Stimulated activated memory B cell treated with anti-CD40 and anti-IgM and Interleukin-4, amounts not matched to agents 10 μg/mL and 1 μg/mL and 100 μg/mL, for 72 hours (primary cell): Measurements from ENCODE around the gene CST8.
A peak's percentile ranks its signal among the peaks of the same experiment; 100 is the strongest.

Experiments
- ATAC-seq: fragments of 150-1000 bp; cut with Tn5 transposase; 2 replicates; pipeline ENCODE4 v1.10.0; 2021
- H3K27ac Mint-ChIP-seq: one replicate; pipeline ENCODE4 v1.8.0; 2022; ENCODE audit warnings: mild to moderate bottlenecking, mixed read lengths
- H3K27me3 Mint-ChIP-seq: one replicate; pipeline ENCODE4 v1.8.0; 2022; ENCODE audit warnings: mixed read lengths
- H3K36me3 Mint-ChIP-seq: one replicate; pipeline ENCODE4 v1.8.0; 2022; ENCODE audit warnings: mixed read lengths
- H3K4me1 Mint-ChIP-seq: one replicate; pipeline ENCODE4 v1.8.0; 2022; ENCODE audit warnings: mixed read lengths
- H3K4me3 Mint-ChIP-seq: one replicate; pipeline ENCODE4 v1.8.0; 2022; ENCODE audit warnings: mild to moderate bottlenecking, moderate library complexity, mixed read lengths
- H3K9me3 Mint-ChIP-seq: one replicate; pipeline ENCODE4 v1.8.0; 2022; ENCODE audit warnings: mixed read lengths

The CST8 gene

DNA sequence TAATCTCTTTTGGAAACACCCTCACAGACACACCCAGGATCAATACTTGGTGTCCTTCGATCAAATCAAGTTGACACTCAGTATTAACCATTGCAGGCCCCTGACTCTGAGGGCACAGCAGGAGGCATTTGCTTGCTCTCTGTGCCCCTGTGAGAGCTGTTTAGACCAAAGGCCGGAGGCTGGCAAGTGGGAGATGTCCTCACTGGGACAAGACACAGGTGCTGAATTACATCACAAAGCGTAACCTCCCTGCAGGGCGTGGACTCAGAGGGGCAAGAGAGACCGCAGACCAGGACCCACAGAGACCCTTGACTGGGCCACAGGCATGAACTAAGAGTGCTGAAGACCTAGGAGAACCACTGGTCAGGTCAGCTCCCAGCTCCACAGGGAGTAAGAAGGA, at the start of gene CST8:
Gene CST8 (plus strand): TSS at position 301 of the 400 bp plus-strand sequence. CDS start 551 bp downstream, outside the sequence.
- no peaks in the 10 kb centered on the region for H3K36me3 Mint-ChIP-seq
- H3K27ac Mint-ChIP-seq = no peak within 1 kb of the TSS
- no peaks in the 10 kb centered on the region for H3K9me3 Mint-ChIP-seq
- ATAC-seq = no peak
- H3K4me3 Mint-ChIP-seq = no peak within 1 kb of the TSS
- H3K4me1 Mint-ChIP-seq = no peaks in the 10 kb centered on the region
- no peaks in the 10 kb centered on the region for H3K27me3 Mint-ChIP-seq

DNA sequence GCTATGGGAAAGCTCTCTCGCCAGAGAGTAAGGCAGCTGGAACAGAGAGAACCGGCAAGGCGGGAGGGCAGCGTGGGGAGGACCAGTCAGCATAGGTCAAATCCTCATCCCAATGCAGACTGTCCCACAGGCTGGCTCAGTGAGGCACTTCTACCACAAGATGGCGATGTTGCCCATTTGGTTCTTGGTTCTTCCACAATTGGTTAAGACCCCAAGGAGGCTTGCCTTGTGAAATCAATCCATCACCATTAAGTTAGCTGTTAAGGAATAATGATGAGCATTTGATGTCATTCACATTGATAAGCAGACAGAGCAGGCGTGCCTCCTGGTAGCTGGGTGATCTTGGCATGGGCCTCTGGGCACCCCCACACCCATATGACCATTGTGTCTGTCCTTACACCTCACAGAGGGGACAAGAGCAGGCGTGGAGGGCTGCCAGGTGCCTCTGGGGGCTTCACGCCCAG, 49.0 kb upstream of the CST8 start:
- H3K27ac Mint-ChIP-seq = no peak overlapping the region
- H3K4me3 Mint-ChIP-seq = no peak overlapping the region
- H3K27me3 Mint-ChIP-seq = peaks cover 18% of the 10 kb centered on the region
- no peaks in the 10 kb centered on the region for H3K4me1 Mint-ChIP-seq
- H3K36me3 Mint-ChIP-seq = no peaks in the 10 kb centered on the region
- peak; percentile 69 for ATAC-seq
- no peaks in the 10 kb centered on the region for H3K9me3 Mint-ChIP-seq

DNA sequence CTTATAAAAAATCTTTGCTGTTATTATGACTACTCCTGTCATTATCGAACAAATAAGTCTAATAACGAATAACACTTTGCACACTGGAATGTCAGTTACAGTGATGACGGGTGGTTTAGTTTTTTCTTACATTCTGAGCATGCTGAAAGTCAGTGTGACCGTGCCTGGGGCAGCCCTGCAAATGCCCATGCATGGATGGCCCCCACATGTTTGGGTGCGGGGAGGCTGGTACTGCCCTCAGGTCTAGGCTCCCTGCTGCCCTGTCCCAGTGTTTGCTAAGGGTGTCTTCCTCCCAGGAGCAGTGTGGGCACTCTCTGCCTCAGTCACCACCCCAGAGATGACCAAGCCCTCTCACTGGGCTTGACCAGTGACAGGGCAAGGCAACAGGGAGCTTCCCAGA, 48.5 kb upstream of the CST8 start:
- no peaks in the 10 kb centered on the region for H3K4me1 Mint-ChIP-seq
- ATAC-seq = no peak
- peaks cover 18% of the 10 kb centered on the region for H3K27me3 Mint-ChIP-seq
- no peak overlapping the region for H3K27ac Mint-ChIP-seq
- H3K9me3 Mint-ChIP-seq = no peaks in the 10 kb centered on the region
- H3K4me3 Mint-ChIP-seq = no peak overlapping the region
- H3K36me3 Mint-ChIP-seq = no peaks in the 10 kb centered on the region

GRCh38 chr20:23444859-23445258, 46.1 kb upstream of the CST8 start:
- no peak for ATAC-seq
- no peaks in the 10 kb centered on the region for H3K9me3 Mint-ChIP-seq
- H3K36me3 Mint-ChIP-seq = no peaks in the 10 kb centered on the region
- no peak overlapping the region for H3K4me3 Mint-ChIP-seq
- no peaks in the 10 kb centered on the region for H3K27me3 Mint-ChIP-seq
- H3K4me1 Mint-ChIP-seq = no peaks in the 10 kb centered on the region
- H3K27ac Mint-ChIP-seq = no peak overlapping the region

DNA sequence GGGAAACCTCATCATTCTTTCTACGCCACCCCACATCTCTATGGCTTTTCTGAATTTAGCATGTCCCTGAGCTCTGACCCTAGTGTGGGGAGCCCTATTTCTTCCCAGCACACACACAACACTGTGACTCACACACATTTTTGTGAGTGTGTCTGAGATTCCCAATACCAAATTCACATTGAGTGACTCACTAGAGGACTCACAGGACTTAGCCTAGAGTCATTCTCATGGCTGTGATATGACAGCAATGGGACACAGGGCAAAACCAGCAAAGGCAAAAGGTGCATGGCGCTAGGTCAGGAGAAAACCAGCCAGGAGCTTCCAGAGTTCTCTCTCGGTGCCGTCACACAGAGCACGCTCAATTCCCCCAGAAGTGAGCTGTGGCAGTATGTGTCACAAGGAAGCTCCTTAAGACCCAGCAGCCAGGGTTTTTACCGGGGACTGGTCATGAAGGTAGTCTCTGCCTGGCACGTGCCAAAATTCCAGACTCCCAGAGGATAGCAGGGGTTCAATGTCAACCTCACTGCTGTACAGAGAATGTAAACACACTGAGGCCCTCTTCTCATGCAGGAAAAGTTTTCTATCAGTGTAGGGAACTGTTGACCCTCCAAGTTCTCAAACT, 45.2 kb upstream of the CST8 start:
- Mint-ChIP-seq H3K4me3 (no peak overlapping the region), H3K9me3 (no peaks in the 10 kb centered on the region), H3K36me3 (no peaks in the 10 kb centered on the region), H3K27ac (no peak overlapping the region), H3K4me1 (no peaks in the 10 kb centered on the region), H3K27me3 (peaks cover 4% of the 10 kb centered on the region)
- no peak for ATAC-seq

DNA sequence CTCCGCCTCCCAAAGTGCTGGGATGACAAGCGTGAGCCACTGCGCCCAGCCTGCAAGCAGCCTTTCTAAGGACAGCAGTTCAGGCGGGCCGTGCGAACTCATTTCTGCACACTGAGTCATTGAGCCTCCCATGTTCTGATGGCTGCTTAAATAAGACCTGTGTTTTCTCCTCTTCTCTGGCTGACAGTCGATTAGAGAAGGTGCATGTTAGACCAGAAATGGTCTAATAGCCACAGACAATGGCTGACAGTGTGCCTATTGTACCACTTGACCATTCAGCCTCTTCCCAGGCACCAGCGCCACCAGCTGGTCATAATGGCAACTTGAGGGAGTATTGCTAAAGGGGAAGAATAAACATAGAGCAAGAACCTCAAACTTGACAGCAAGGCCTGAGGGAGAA, 44.4 kb upstream of the CST8 start:
- Mint-ChIP-seq H3K27me3 (peaks cover 9% of the 10 kb centered on the region), H3K27ac (no peak overlapping the region), H3K4me3 (no peak overlapping the region), H3K36me3 (no peaks in the 10 kb centered on the region), H3K9me3 (no peaks in the 10 kb centered on the region), H3K4me1 (no peaks in the 10 kb centered on the region)
- ATAC-seq = no peak

DNA sequence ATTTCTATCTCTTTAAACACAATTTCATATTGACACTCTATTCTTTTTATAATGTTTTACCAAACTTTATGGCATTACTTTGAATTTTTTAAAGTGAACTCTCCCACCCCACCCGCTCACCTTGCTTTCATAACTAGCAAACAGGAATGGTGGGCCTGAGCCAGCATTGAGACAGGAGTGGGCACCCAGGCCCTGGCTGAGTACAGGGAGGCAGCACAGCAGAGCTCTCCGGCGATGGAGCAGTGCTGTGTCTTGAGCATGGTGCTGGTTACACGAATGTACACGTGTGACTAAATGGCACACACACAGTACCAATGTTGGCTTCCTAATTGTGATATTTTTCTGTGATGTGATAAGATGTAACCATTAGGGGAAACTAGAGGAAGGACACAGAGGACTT, 42.8 kb upstream of the CST8 start:
- H3K4me1 Mint-ChIP-seq = no peaks in the 10 kb centered on the region
- no peaks in the 10 kb centered on the region for H3K9me3 Mint-ChIP-seq
- peaks cover 9% of the 10 kb centered on the region for H3K27me3 Mint-ChIP-seq
- no peaks in the 10 kb centered on the region for H3K36me3 Mint-ChIP-seq
- no peak for ATAC-seq
- H3K27ac Mint-ChIP-seq = no peak overlapping the region
- H3K4me3 Mint-ChIP-seq = no peak overlapping the region

DNA sequence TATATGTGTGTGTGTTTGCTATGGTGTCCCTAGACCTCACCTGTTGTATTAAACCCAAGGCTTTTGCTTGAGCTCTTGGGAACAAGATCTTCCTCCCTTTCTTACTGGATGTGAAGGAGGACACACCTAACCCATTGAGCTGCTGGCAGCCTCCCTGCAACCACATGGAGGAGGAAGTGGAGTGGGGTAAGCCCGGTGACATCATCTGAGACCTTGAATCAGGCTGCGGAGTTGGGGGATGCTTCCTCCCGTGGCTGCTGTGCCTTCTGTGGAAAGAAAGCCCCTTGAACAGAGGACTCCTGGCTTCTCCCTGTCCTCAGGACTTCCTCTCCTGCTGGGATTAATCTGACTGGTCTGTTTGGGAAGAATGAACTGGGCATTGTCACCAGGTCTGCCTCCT, 41.5 kb upstream of the CST8 start:
- Mint-ChIP-seq H3K27me3 (peaks cover 9% of the 10 kb centered on the region), H3K4me1 (no peaks in the 10 kb centered on the region), H3K36me3 (no peaks in the 10 kb centered on the region), H3K9me3 (no peaks in the 10 kb centered on the region), H3K4me3 (no peak overlapping the region), H3K27ac (no peak overlapping the region)
- ATAC-seq = no peak

GRCh38 chr20:23450877-23451276, 40.0 kb upstream of the CST8 start:
- Mint-ChIP-seq H3K4me3 (no peak overlapping the region), H3K36me3 (no peaks in the 10 kb centered on the region), H3K4me1 (no peaks in the 10 kb centered on the region), H3K9me3 (no peaks in the 10 kb centered on the region), H3K27me3 (peaks cover 13% of the 10 kb centered on the region), H3K27ac (no peak overlapping the region)
- no peak for ATAC-seq

DNA sequence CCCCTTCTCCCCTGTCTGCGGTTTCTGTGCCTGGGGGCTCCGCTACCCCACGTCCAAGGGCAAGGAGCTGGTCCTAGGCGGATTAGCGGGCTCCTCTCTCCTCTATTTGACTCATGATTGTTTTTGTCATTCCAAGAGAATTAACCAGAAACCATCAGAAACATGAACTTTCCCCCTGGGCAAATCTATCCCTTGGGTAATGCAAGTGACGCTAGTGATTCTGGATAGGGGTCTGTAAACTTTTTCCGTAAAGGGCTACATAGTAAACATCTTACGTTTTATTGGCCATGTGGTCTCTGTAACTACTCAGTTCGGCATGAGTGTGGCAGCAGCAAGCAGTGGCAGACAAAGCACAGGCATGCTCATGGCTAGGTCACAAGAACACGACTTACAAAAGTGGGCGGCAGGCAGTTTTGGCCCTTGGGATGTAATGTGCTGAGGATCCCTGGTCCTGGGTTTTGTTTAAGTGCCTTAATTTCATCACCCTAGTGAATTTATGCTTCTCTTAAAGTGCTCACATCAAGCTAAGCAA, 38.9 kb upstream of the CST8 start:
- Mint-ChIP-seq H3K4me1 (no peaks in the 10 kb centered on the region), H3K36me3 (no peaks in the 10 kb centered on the region), H3K27ac (no peak overlapping the region), H3K27me3 (peaks cover 25% of the 10 kb centered on the region), H3K9me3 (no peaks in the 10 kb centered on the region), H3K4me3 (no peak overlapping the region)
- ATAC-seq = no peak

DNA sequence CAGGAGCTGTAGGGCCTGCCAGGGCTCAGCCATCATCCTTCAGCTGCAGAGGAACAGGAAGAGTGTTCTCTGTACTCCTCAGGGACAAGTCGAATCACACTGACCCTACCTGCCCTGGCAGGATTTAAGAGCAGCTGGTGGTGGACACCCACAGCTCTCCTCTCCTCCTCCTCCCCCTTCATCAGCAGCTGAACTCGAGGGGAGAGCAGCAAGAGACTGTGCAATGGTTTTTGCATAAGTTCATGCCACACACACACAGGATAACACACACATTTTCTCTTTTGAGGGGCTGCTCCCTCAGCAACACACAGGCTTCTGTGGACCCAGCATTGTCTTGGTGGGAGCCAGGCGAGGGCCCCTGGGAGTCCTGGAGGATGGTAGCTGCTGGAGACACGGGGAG, 38.1 kb upstream of the CST8 start, which contains the start of gene CST11:
Gene CST11 (minus strand): TSS at position 101 of the 400 bp plus-strand sequence. CDS start 65 bp downstream, at position 36.
- Mint-ChIP-seq H3K36me3 (no peaks in the 10 kb centered on the region), H3K4me3 (no peak within 1 kb of the TSS), H3K27ac (no peak within 1 kb of the TSS), H3K9me3 (no peaks in the 10 kb centered on the region), H3K4me1 (no peaks in the 10 kb centered on the region), H3K27me3 (peaks cover 32% of the 10 kb centered on the region)
- no peak for ATAC-seq

GRCh38 chr20:23453549-23454543, 37.1 kb upstream of the CST8 start:
- ATAC-seq = no peak
- Mint-ChIP-seq H3K36me3 (no peaks in the 10 kb centered on the region), H3K9me3 (no peaks in the 10 kb centered on the region), H3K27ac (no peak overlapping the region), H3K4me1 (no peaks in the 10 kb centered on the region), H3K4me3 (no peak overlapping the region), H3K27me3 (peaks cover 35% of the 10 kb centered on the region)

GRCh38 chr20:23454816-23455215, 36.1 kb upstream of the CST8 start:
- Mint-ChIP-seq H3K27me3 (peaks cover 44% of the 10 kb centered on the region), H3K4me1 (no peaks in the 10 kb centered on the region), H3K4me3 (no peak overlapping the region), H3K36me3 (no peaks in the 10 kb centered on the region), H3K9me3 (no peaks in the 10 kb centered on the region), H3K27ac (no peak overlapping the region)
- ATAC-seq = no peak

DNA sequence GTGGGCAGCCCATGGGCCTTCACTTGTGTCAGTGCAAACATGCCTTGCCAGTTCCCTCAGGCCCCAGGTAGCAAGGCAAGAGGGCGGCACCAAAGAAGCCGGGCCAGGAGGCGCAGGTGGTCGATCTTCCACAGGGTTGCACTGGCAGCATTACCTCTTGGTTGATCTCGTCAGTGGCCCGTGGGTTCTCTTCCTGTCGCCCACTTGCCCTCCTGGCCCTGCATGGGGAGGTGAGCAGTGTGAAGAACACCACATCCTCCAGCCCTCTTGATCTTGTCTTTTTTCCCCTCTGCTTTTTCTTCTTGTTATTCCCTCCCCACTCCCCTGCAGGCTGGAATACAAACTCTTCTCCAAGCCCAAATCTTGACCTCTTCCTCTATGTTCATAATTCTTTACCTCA, 35.3 kb upstream of the CST8 start:
- Mint-ChIP-seq H3K27ac (no peak overlapping the region), H3K36me3 (no peaks in the 10 kb centered on the region), H3K27me3 (peaks cover 45% of the 10 kb centered on the region), H3K4me1 (no peaks in the 10 kb centered on the region), H3K4me3 (no peak overlapping the region), H3K9me3 (no peaks in the 10 kb centered on the region)
- no peak for ATAC-seq

DNA sequence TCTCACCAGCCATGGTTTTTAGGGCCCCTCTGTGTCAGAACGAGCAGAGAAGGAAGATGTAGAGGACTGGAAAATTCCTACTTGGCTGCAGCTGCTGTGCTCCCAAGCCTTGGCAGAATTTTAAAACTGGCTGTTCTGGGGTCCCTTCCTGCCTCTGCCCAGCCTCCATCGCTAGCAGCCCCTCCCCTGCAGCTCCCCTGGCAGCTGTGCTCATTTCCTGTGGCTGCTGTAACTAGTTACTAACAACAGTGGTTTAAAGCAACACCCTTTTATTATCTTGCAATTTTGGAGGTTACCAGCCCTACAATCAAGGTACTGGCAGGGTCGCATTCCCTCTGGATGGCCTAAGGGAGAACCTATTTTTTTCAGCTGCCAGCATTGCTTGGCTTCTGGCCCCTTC, 34.5 kb upstream of the CST8 start:
- no peak overlapping the region for H3K27ac Mint-ChIP-seq

More for the DNA sequence above, 34.5 kb upstream of the CST8 start:
- H3K36me3 Mint-ChIP-seq = no peaks in the 10 kb centered on the region
- ATAC-seq = no peak
- H3K4me3 Mint-ChIP-seq = no peak overlapping the region
- peaks cover 41% of the 10 kb centered on the region for H3K27me3 Mint-ChIP-seq
- H3K4me1 Mint-ChIP-seq = no peaks in the 10 kb centered on the region
- H3K9me3 Mint-ChIP-seq = no peaks in the 10 kb centered on the region
